GM18526 (cell line): ENCODE data around the gene ATF6B.

ENCODE experiments used
- POLR2A ChIP-seq: IDR thresholded peaks from 3 replicates; pipeline ENCODE4 v1.6.1; 2011; ENCODE audit not compliant: insufficient read length; ENCODE audit errors: extremely low read depth

ATF6B gene

DNA sequence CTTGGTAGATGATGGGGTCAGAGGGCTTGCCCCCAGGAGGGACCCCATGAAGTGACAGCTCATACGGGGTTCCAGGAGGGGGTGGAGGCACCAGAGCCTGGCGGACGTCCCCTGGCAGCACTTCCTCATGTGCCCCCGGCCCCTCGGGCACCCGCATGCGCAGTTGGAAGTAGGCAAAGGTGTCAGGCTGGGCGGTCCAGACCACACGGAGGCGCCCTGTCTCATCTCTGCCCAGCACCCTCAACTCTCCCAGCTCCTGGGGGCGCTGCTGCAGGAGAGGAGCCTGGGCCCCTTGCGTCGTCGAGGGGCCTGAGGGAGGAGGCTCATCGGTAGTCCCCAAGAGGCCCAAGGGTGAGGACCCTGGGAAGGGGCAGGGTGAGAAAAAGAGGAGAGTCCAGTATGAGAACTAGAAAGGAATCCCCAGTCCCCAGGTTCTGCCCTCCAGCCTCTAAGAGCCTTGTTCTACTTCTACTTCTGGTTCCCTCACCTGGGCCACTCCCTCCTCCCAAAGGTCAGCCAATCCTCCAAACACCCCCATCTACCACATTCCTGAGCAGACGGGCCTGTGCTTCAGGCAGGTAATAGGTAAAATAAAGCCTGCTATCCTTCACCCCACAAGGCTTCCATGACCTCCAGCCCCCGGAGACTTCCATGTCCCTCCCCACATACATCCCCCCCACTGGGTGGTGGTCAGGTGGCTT is 42.1 kb downstream of the ATF6B start:
- no peak for TF ChIP-seq POLR2A

DNA sequence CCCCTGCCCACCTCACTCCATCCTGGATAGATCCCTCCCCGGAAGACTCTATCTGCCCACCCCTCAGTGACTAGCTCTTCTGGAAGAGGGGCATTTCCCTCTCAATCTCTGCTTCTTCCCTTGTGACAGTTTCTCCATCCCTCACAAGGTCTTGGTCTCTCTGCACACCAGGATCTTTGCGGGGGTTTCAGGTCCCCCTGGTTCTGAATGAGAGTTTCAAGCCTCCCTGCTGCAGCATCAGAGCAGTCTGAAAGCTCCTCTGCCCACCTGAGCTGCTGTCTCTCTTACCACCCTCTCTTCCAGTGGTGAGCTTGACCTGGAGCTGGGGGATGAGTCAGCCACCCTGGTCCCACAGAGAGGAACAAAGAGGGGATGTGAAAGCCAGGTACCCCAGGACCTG is 43.3 kb downstream of the ATF6B start:
- TF ChIP-seq POLR2A: no peak

DNA sequence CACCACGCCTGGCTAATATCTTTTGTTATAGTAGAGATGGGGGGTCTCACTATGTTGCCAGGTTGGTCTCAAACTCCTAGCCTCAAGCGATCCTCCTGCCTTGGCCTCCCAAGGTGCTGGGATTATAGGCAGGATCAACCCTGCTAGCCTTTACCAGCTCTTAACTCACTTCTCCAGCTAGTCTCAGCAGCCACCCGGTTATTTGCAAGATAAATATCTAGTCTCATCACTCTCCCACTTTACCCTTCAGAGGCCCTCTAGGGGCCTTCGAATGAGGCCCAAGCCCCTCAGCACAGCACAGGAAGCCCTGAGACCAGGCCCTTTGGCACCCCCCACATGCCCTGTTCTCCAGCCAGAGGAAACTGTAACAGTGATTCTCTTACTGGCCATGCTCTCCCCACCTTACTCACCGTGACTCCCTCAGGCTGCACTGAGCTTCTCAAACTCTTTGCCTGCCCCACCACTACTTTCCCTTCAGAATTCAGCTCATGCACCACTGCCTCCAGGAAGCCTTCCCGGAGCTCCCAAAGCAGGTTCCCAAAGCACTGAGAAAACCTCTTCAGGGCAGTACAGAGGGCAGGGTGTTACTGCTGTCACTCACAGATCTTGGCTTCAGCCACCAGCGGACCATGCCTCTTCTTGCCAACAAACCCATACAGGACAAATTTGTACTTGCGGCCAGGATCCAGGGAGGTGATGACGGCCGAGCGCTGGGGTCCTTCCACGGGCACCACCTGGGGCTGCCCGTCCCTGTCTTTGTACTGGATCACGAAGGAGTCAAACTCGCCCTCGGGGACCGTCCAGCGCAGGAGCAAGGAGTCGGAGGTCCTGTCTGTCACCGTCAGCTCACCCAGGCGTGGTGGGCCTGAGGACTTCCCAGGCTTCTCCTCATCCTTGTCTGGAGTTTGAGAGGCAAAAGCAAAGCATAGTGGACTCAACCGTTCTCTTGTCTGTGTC is 44.0 kb downstream of the ATF6B start:
- no peak for TF ChIP-seq POLR2A

DNA sequence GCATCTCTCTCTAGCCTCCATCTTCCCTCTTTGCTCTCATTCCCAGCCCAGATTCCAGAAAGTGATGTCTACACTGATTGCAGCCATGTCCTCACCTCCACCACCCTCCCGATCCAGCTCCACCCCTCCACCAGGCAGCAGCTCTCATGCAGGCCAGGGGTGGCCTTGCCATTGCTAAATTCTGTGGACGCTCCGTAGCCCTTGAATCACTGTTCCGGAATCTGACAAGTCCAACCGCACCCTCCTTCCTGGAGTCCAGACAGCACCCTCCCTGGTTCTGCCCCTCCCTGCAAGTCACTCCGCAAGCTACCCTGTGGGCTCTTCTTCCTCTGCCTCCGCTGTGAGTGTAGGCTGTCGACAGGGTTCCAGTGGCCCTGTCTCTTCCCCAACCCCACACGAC is 45.1 kb downstream of the ATF6B start:
- TF ChIP-seq POLR2A: no peak

DNA sequence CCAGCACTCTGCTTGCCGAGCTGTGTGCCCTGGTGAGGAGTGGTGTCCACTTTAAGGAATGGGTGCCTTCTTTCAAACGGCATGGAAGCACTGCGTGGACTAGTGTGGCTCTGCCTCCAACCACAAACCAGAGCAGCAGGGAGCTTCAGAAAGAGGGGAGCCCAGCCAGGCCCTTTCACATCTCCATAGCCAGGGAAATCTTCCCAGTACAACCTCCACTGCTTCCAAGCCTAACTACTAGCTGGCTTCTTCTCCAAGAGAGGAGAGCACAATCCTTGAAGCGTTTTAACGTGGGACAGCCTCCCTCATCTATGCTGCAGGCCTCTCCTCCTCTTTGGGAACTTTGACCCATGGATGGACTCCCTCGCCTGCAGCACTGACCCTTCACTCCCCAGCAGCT is 45.6 kb downstream of the ATF6B start:
- TF ChIP-seq POLR2A: no peak

DNA sequence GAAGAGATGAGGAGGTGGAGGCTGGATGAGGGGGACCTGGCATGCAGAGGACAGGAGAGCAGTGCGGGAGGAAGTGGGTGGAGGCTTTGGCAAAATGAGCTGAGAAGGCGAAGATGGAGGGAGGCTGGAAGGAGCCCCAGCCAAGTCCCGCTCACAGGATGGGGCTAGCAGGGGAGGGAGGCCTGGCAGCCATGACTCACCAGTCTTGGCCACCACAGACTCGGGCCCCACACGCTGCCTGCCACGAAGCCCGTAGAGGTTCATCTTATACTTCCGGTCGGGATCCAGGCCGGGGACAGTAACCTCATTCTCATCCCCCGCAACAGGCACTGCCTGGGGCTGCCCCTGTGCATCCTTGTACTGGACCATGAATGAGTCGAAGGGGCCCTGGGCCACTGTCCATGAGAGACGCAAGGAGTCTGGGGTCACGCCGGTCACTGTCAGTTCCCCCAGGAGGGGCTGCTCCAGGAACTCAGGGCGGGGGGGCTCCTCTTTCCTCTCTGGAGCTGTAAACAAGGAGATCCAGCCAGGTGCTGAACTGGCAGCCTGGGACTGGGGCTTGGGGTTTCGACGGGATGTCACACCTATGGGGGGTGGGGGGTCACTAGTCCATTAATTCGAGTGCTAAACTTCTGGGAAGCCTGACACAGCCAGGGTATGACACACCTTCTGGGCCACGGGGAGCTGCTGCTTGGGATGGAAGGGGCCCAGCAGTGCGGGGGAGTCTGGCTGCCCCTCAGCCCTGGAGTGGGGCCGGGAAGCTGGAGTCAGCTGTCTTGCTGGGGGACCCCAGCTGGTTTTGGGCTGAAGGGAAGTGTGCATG is 46.7 kb downstream of the ATF6B start:
- no peak for TF ChIP-seq POLR2A

DNA sequence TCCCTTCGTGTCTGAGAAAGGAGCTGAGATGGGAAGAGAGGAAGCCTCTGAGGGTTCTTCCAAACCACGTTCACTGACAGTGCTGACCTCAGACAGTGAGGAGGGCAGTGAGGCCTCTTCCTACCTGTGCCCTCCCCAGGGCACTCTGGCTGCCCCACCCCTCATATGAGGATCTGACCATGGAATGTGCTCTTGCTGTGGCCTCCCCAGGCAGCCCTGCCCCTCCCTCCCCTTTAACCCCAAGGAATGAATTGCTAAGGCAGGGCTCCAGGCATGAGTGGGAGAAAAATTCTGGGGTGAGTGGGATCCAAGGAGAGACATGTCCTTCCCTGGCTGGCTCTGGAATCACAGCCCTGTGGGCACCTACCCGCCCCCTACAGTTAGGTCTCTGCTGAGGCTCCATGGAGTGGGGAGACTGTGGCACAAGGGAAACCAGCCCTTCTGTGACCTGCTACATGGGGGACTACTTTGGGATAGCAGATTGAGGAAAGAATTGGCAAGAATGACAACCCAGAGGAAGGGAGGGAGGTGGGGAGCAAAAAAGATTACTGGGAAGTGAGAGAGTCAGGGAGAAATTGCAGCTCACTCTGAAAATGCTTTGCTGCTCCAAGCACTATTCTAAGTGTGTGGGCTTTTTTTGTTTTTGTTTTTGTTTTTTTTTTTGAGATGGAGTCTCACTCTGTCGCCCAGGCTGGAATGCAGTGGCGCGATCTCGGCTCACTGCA is 48.3 kb downstream of the ATF6B start:
- no peak for TF ChIP-seq POLR2A

DNA sequence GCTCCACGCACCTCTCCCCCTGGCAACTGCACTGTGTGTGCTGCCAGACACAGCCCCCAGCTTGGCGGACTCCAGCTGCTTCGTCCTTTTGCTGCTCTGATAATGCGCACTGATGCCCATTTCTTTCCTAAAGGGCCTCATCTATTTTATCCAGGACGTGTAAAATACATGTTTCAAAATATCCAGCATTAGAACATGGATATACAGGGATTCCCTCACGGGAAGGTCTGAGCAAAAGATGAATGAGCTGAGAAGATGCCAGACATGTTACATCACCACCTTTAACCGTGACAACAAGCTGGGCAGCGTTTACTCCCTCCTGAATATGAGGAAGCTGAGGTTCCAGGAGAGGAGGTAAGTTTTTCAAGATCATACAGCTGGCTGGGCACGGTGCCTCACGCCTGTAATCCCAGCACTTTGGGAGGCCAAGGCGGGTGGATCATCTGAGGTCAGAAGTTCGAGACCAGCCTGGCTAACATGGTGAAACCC is 51.7 kb downstream of the ATF6B start:
- TF ChIP-seq POLR2A: no peak

DNA sequence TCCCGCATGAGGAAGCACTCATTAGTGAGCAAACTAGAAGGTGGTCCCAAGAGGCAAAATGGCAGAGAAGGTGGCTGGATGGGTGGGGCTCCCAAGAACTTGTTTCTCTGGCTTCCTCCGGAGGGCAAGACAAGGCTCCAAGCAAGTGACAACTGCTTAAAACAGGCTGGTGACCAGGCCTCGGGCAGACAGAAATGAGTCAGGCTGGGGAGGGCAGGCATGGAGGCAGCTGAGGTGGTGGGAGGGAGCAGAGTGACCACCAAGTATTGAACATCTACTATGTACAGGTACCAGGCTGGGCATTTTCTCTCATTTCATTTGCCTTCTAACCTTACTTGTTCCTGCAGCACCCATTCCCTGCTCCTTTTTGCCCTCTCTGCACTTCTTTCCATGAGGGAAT is 52.3 kb downstream of the ATF6B start:
- no peak for TF ChIP-seq POLR2A

DNA sequence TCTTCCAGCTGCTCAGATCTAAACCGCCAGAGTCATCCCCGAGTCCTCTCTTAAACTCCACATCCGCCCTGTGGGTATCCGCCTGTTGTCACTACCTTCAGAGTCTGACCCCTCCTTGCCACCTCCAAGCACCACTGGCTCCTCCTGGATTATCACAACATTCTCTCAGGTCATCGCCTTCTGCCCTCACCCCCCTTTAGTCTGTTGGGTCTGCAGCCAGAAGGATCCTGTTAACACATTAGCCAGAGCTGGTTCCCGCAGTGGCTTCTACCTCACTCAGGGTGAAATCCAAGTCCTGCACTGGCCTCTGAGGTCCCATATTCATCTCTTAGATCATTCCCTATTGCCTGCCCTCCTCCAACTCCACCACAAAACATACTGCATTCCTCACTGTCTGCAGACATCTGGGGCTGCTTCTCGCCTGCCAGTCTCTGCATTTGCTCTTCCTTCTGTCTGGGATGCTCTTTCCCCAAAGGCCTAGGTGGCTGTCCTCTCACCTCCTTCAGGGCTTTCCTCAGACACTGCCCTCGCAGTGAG is 53.0 kb downstream of the ATF6B start:
- TF ChIP-seq POLR2A: no peak

DNA sequence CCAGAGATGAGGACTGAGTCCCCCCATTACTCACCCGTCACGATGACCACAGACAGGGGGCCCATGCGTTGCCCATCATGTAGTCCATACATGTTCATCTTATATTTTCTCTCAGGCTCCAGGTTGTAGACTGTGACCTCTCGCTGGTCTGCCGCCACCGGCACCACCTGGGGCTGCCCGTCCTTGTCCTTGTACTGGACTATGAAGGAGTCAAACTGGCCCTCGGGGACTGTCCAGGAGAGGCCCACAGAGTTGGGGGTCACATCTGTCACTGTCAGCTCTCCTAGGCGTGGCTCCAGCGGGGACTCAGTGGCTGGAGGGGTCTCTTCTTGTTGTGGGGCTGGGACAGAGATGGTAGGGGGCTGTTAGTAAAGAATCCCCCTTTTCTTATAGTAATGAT is 54.4 kb downstream of the ATF6B start:
- TF ChIP-seq POLR2A: no peak

DNA sequence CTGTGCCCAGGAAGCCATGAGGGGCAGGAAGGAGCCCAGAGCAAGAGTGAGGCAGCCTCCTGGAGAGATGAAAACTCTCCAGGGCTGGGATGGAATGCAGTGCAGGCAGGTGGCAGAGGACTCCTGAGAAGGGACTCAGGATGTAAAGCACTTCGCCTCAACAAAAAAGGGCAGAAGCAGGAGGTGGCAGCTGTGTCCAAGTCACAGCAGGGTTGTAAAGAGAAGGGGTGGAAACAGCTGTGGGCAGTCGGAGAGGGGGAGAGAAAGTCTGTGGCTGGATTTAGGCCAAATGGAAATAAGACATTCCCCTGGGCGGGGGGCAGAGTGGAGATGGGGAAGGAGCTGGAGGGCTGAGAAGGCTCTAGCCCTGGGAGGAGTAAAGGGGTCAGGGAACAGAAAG is 54.9 kb downstream of the ATF6B start:
- TF ChIP-seq POLR2A: no peak

DNA sequence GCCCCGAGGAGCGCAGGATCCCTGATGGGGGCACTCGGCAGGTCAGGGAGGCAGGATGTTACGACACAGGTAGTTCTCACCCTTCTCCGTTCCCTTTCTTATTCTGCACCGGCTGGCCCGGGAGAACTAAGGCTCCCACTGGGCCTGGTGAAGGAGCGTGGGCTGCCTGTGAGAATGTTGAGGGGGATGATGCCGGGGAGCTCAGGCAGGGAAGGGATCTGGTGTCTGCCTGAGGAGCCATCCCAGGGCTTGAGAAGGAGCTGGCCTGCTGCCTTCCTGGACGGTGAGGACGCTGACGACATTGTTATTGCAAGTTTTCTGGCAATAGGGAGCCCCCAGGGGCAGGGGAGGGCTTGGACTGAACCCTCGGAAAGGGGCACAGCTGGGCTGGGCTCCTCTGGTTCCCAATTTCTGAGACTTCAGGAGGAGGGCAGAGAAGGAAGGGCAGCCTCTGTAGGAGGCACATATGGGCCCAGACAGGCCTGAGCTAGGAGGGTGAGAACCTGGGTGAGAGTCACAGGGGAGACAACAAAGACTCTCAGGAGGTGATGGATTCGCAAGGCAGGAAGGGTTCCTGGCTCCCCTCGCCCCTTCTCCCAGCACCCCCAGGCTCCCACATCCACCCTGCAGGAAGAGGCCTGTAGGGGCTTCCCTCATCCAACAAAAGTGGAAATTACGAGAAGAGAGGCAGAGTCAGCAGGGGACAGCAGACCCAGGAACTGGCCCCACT is 57.1 kb downstream of the ATF6B start:
- TF ChIP-seq POLR2A: no peak
